ENCODE data around the gene SLC31A2. TPM values are rescaled to one million over a fixed set of nuclear protein-coding genes. Genes with fewer than 3 reads are reported as not detected.
"Not testable (repeated sequence)": the region's sequence is repeated elsewhere in the genome, so short reads cannot be mapped to it uniquely, and the experiment has no call there.

Gene SLC31A2
- polyA plus RNA-seq, 4 donors, result 10.5 to 41.6 (median 19.5) TPM

GRCh38 chr9:113129884-113130283, 20.9 kb upstream of the SLC31A2 start:
- H3K27me3 ChIP-seq (ENCODE audit: control insufficient read depth in 3 of 3, insufficient read depth in 3 of 3, low read length in 3 of 3), result peaks cover 0 to 5% (median 0%) of the 10 kb centered on the region in 3 donors
- no peak overlapping the region for H3K4me3 ChIP-seq (ENCODE audit: low read depth in 1 of 3, low read length in 3 of 3)
- no peaks in the 10 kb centered on the region for H3K36me3 ChIP-seq (ENCODE audit: control insufficient read depth in 3 of 3, insufficient read depth in 2 of 3, low read depth in 1 of 3, low read length in 3 of 3)
- no peaks in the 10 kb centered on the region for H3K9me3 ChIP-seq (ENCODE audit: control insufficient read depth in 2 of 2, insufficient read depth in 1 of 2, low read depth in 1 of 2, low read length in 1 of 2)
- no peak overlapping the region for H3K27ac ChIP-seq (ENCODE audit: low read depth in 1 of 3, low read length in 2 of 3)
- DNase-seq (no peak), FAIRE-seq (no peak)
- H3K4me1 ChIP-seq (ENCODE audit: control insufficient read depth in 3 of 3, insufficient read depth in 2 of 3, low read depth in 1 of 3, low read length in 2 of 3), result no peaks in the 10 kb centered on the region
- 48 to 67% (median 54%) methylated on average over 4 of the region's 4 CpGs for WGBS, 3 donors

- no peak for FAIRE-seq
Observed at GRCh38 chr9:113131689-113132151, 19.1 kb upstream of the SLC31A2 start.

GRCh38 chr9:113137196-113138168, 13.3 kb upstream of the SLC31A2 start:
- Histone ChIP-seq H3K36me3 (ENCODE audit: control insufficient read depth in 3 of 3, insufficient read depth in 2 of 3, low read depth in 1 of 3, low read length in 3 of 3) (no peaks in the 10 kb centered on the region), H3K27me3 (ENCODE audit: control insufficient read depth in 3 of 3, insufficient read depth in 3 of 3, low read length in 3 of 3) (no peaks in the 10 kb centered on the region), H3K4me1 (ENCODE audit: control insufficient read depth in 3 of 3, insufficient read depth in 2 of 3, low read depth in 1 of 3, low read length in 2 of 3) (no peaks in the 10 kb centered on the region), H3K27ac (ENCODE audit: low read depth in 1 of 3, low read length in 2 of 3) (no peak overlapping the region), H3K9me3 (ENCODE audit: control insufficient read depth in 2 of 2, insufficient read depth in 1 of 2, low read depth in 1 of 2, low read length in 1 of 2) (no peaks in the 10 kb centered on the region), H3K4me3 (ENCODE audit: low read depth in 1 of 3, low read length in 3 of 3) (no peak overlapping the region)
- WGBS, 3 donors, result 66 to 70% (median 67%) methylated on average over 8 to 9 of the region's 9 CpGs
- DNase-seq, result no peak
- no peak for FAIRE-seq

More at GRCh38 chr9:113131689-113132151, 19.1 kb upstream of the SLC31A2 start:
- peak in 1 of 2 donors; percentile 34 for DNase-seq
- Histone ChIP-seq H3K36me3 (ENCODE audit: control insufficient read depth in 3 of 3, insufficient read depth in 2 of 3, low read depth in 1 of 3, low read length in 3 of 3) (no peaks in the 10 kb centered on the region), H3K27me3 (ENCODE audit: control insufficient read depth in 3 of 3, insufficient read depth in 3 of 3, low read length in 3 of 3) (peaks cover 0 to 5% (median 0%) of the 10 kb centered on the region in 3 donors), H3K27ac (ENCODE audit: low read depth in 1 of 3, low read length in 2 of 3) (no peak overlapping the region), H3K9me3 (ENCODE audit: control insufficient read depth in 2 of 2, insufficient read depth in 1 of 2, low read depth in 1 of 2, low read length in 1 of 2) (no peaks in the 10 kb centered on the region), H3K4me3 (ENCODE audit: low read depth in 1 of 3, low read length in 3 of 3) (no peak overlapping the region), H3K4me1 (ENCODE audit: control insufficient read depth in 3 of 3, insufficient read depth in 2 of 3, low read depth in 1 of 3, low read length in 2 of 3) (no peaks in the 10 kb centered on the region)
- 3 to 16% (median 8%) methylated on average over 3 of the region's 3 CpGs for WGBS, 3 donors

- H3K4me3 ChIP-seq (ENCODE audit: low read depth in 1 of 3, low read length in 3 of 3), result no peak overlapping the region
- no peak for FAIRE-seq
- H3K27me3 ChIP-seq (ENCODE audit: control insufficient read depth in 3 of 3, insufficient read depth in 3 of 3, low read length in 3 of 3), result peaks cover 0 to 4% (median 0%) of the 10 kb centered on the region in 3 donors
- no peaks in the 10 kb centered on the region for H3K36me3 ChIP-seq (ENCODE audit: control insufficient read depth in 3 of 3, insufficient read depth in 2 of 3, low read depth in 1 of 3, low read length in 3 of 3)
- H3K9me3 ChIP-seq (ENCODE audit: control insufficient read depth in 2 of 2, insufficient read depth in 1 of 2, low read depth in 1 of 2, low read length in 1 of 2), result no peaks in the 10 kb centered on the region
- H3K4me1 ChIP-seq (ENCODE audit: control insufficient read depth in 3 of 3, insufficient read depth in 2 of 3, low read depth in 1 of 3, low read length in 2 of 3), result no peaks in the 10 kb centered on the region
- 47 to 58% (median 50%) methylated on average over 3 of the region's 3 CpGs for WGBS, 3 donors
- H3K27ac ChIP-seq (ENCODE audit: low read depth in 1 of 3, low read length in 2 of 3), result no peak overlapping the region
- DNase-seq, result no peak
Observed at GRCh38 chr9:113138760-113139159, 12.0 kb upstream of the SLC31A2 start.

- Histone ChIP-seq H3K4me1 (ENCODE audit: control insufficient read depth in 3 of 3, insufficient read depth in 2 of 3, low read depth in 1 of 3, low read length in 2 of 3) (no peaks in the 10 kb centered on the region), H3K27me3 (ENCODE audit: control insufficient read depth in 3 of 3, insufficient read depth in 3 of 3, low read length in 3 of 3) (peaks cover 0 to 4% (median 0%) of the 10 kb centered on the region in 3 donors), H3K36me3 (ENCODE audit: control insufficient read depth in 3 of 3, insufficient read depth in 2 of 3, low read depth in 1 of 3, low read length in 3 of 3) (no peaks in the 10 kb centered on the region), H3K4me3 (ENCODE audit: low read depth in 1 of 3, low read length in 3 of 3) (no peak overlapping the region), H3K27ac (ENCODE audit: low read depth in 1 of 3, low read length in 2 of 3) (no peak overlapping the region), H3K9me3 (ENCODE audit: control insufficient read depth in 2 of 2, insufficient read depth in 1 of 2, low read depth in 1 of 2, low read length in 1 of 2) (no peaks in the 10 kb centered on the region)
- WGBS, 3 donors, result 63 to 68% (median 65%) methylated on average over 4 of the region's 4 CpGs
- FAIRE-seq (no peak), DNase-seq (no peak)
Observed at GRCh38 chr9:113139225-113139829, 11.5 kb upstream of the SLC31A2 start.

- FAIRE-seq, result no peak
- Histone ChIP-seq H3K4me1 (ENCODE audit: control insufficient read depth in 3 of 3, insufficient read depth in 2 of 3, low read depth in 1 of 3, low read length in 2 of 3) (no peaks in the 10 kb centered on the region), H3K36me3 (ENCODE audit: control insufficient read depth in 3 of 3, insufficient read depth in 2 of 3, low read depth in 1 of 3, low read length in 3 of 3) (no peaks in the 10 kb centered on the region), H3K27ac (ENCODE audit: low read depth in 1 of 3, low read length in 2 of 3) (no peak overlapping the region), H3K4me3 (ENCODE audit: low read depth in 1 of 3, low read length in 3 of 3) (no peak overlapping the region), H3K27me3 (ENCODE audit: control insufficient read depth in 3 of 3, insufficient read depth in 3 of 3, low read length in 3 of 3) (peaks cover 0 to 8% (median 0%) of the 10 kb centered on the region in 3 donors), H3K9me3 (ENCODE audit: control insufficient read depth in 2 of 2, insufficient read depth in 1 of 2, low read depth in 1 of 2, low read length in 1 of 2) (no peaks in the 10 kb centered on the region)
- WGBS, 3 donors, result 68 to 83% (median 77%) methylated on average over 5 of the region's 5 CpGs
- DNase-seq, result no peak
Observed at GRCh38 chr9:113139953-113140352, 10.9 kb upstream of the SLC31A2 start.

- FAIRE-seq; H3K4me3 ChIP-seq (ENCODE audit: low read depth in 1 of 3, low read length in 3 of 3); H3K4me1 ChIP-seq (ENCODE audit: control insufficient read depth in 3 of 3, insufficient read depth in 2 of 3, low read depth in 1 of 3, low read length in 2 of 3); H3K9me3 ChIP-seq (ENCODE audit: control insufficient read depth in 2 of 2, insufficient read depth in 1 of 2, low read depth in 1 of 2, low read length in 1 of 2); H3K36me3 ChIP-seq (ENCODE audit: control insufficient read depth in 3 of 3, insufficient read depth in 2 of 3, low read depth in 1 of 3, low read length in 3 of 3); DNase-seq; H3K27ac ChIP-seq (ENCODE audit: low read depth in 1 of 3, low read length in 2 of 3): not testable (repeated sequence)
- 86 to 94% (median 92%) methylated on average over 9 of the region's 9 CpGs for WGBS, 3 donors
- H3K27me3 ChIP-seq (ENCODE audit: control insufficient read depth in 3 of 3, insufficient read depth in 3 of 3, low read length in 3 of 3), result peaks cover 0 to 15% (median 0%) of the 10 kb centered on the region in 3 donors
Observed at GRCh38 chr9:113140896-113141295, 9.9 kb upstream of the SLC31A2 start.

GRCh38 chr9:113143432-113144227, 7.2 kb upstream of the SLC31A2 start:
- H3K4me3 ChIP-seq (ENCODE audit: low read depth in 1 of 3, low read length in 3 of 3), result no peak overlapping the region
- no peak overlapping the region for H3K27ac ChIP-seq (ENCODE audit: low read depth in 1 of 3, low read length in 2 of 3)
- H3K36me3 ChIP-seq (ENCODE audit: control insufficient read depth in 3 of 3, insufficient read depth in 2 of 3, low read depth in 1 of 3, low read length in 3 of 3), result no peaks in the 10 kb centered on the region
- peaks cover 0 to 15% (median 0%) of the 10 kb centered on the region in 3 donors for H3K27me3 ChIP-seq (ENCODE audit: control insufficient read depth in 3 of 3, insufficient read depth in 3 of 3, low read length in 3 of 3)
- no peak for FAIRE-seq
- DNase-seq, result no peak
- H3K9me3 ChIP-seq (ENCODE audit: control insufficient read depth in 2 of 2, insufficient read depth in 1 of 2, low read depth in 1 of 2, low read length in 1 of 2), result no peaks in the 10 kb centered on the region
- no peaks in the 10 kb centered on the region for H3K4me1 ChIP-seq (ENCODE audit: control insufficient read depth in 3 of 3, insufficient read depth in 2 of 3, low read depth in 1 of 3, low read length in 2 of 3)
- 67 to 77% (median 72%) methylated on average over 5 of the region's 5 CpGs for WGBS, 3 donors
